ENCODE measurements around the gene PCMTD2.

- TF ChIP-seq CTCF (IDR thresholded peaks at IDR 0.05; ENCODE audit: insufficient read depth, low read length) (no peak), POLR2AphosphoS5 (IDR thresholded peaks at IDR 0.05; ENCODE audit: low read depth) (no peak), GABPA (IDR thresholded peaks at IDR 0.05; ENCODE audit: low read depth) (no peak), SPI1 (IDR thresholded peaks at IDR 0.05; ENCODE audit: borderline replicate concordance, low read depth) (no peak), REST (IDR thresholded peaks at IDR 0.05; ENCODE audit: insufficient replicate concordance, low read depth) (no peak)
Observed at GRCh38 chr20:64238115-64238825, 17.3 kb upstream of the PCMTD2 start.
